Choroid plexus epithelial cell (primary cell): ENCODE data around the gene C6orf163.

Experiments used
- DNase-seq: peaks from one replicate; pipeline ENCODE4 v3.0.0-alpha.2; 2010; ENCODE audit warnings: low read depth
- H3K4me3 ChIP-seq: 2 replicates; pipeline ENCODE4 v1.5.1; 2011; ENCODE audit warnings: low read depth, mild to moderate bottlenecking, control low read depth, low read length, moderate library complexity
- TF ChIP-seq, protein P1 (sequence below): conservative IDR thresholded peaks from 2 replicates; pipeline ENCODE4 v1.5.1; 2011; ENCODE audit warnings: low read depth, mild to moderate bottlenecking, control low read depth, inconsistent platforms, low read length, moderate library complexity

The C6orf163 gene

DNA sequence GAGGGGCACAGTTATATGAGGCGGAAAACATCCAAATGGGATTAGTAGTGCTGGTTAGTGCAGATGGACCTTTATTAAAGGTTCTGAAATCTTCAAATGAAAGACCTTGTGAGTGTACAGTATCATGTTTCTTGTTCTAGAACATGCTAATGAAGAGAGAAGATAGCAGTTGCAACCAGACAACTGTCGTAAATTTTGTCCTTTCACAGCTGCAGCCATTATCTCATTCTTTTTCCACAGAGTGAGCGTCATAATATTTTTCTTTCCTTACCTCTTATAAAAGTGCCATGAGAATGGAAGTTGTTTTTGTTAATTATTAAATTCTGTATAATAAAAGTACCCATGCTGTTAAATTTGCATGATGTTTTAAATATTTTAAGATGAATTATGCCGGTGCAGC is 4.4 kb upstream of the C6orf163 start:
- TF ChIP-seq, protein P1, sequence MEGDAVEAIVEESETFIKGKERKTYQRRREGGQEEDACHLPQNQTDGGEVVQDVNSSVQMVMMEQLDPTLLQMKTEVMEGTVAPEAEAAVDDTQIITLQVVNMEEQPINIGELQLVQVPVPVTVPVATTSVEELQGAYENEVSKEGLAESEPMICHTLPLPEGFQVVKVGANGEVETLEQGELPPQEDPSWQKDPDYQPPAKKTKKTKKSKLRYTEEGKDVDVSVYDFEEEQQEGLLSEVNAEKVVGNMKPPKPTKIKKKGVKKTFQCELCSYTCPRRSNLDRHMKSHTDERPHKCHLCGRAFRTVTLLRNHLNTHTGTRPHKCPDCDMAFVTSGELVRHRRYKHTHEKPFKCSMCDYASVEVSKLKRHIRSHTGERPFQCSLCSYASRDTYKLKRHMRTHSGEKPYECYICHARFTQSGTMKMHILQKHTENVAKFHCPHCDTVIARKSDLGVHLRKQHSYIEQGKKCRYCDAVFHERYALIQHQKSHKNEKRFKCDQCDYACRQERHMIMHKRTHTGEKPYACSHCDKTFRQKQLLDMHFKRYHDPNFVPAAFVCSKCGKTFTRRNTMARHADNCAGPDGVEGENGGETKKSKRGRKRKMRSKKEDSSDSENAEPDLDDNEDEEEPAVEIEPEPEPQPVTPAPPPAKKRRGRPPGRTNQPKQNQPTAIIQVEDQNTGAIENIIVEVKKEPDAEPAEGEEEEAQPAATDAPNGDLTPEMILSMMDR = no peak
- no peak for DNase-seq
- H3K4me3 ChIP-seq = no peak overlapping the region

- DNase-seq = no peak
- H3K4me3 ChIP-seq = no peak overlapping the region
- TF ChIP-seq, protein P1 = no peak
Measured at GRCh38 chr6:87341158-87341557, 3.5 kb upstream of the C6orf163 start.

DNA sequence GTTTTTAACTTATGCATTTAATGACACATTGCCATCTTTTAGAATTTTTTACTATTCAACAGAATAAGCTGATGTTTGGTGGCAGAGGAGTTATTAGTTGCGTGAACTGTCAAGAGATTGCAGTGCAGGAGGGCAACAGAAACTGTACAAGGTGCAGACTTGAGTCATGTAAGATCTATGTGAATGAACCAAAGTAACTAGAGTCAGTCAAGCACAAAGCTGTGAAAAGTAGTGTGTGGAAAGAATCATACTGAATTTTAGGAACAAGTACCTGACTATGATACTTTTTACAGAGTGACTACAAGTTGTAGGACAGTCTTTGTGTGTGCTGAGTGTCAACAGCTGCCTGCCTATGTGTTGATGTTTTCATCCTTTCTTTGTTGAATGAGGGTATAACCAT is 2.7 kb upstream of the C6orf163 start:
- no peak overlapping the region for H3K4me3 ChIP-seq
- TF ChIP-seq, protein P1 = no peak
- DNase-seq = no peak

GRCh38 chr6:87342829-87343228 is 1.8 kb upstream of the C6orf163 start:
- DNase-seq = no peak
- no peak overlapping the region for H3K4me3 ChIP-seq
- TF ChIP-seq, protein P1 = no peak

DNA sequence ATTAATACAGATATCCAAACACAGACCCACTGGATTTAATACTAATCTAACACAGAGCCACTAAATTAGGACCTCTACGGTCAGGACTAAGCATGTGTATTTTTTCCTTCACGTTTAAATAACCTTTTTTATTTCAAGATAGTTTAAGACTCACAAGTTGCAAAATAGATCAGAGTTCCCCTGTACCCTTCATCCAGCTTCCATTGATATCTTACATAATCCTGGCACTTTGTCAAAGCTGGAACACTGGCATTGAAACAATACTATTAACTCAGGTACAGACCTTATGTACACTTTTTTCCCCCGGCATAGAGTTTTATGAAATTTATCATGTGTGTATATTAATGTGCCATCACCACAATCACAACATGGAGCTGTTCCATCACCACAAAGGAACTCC is 2.1 kb downstream of the C6orf163 start:
- DNase-seq = no peak
- no peak overlapping the region for H3K4me3 ChIP-seq

DNA sequence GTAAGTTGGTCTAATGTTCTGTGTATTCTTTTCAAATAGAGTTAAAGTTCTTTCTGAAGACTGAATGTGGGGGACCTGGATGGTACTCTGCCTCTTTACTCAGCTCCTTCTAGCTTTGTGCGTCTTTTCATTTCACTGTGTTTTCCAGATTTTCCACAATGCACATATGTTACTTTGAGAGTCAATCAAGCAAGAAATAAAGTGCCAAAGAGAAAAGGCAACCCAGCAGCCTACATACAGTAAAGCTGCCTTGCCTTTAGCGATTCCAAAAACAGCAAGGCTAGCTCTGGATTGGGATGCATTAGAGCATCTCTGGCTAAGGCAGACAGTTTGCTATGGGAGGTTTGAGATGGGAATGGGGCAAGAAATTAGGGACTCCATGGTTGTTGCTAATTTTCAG is 5.3 kb downstream of the C6orf163 start:
- TF ChIP-seq, protein P1 = no peak
- no peak for DNase-seq
- H3K4me3 ChIP-seq = no peak overlapping the region

More for the DNA sequence above, 2.1 kb downstream of the C6orf163 start:
- TF ChIP-seq, protein P1 = no peak

DNA sequence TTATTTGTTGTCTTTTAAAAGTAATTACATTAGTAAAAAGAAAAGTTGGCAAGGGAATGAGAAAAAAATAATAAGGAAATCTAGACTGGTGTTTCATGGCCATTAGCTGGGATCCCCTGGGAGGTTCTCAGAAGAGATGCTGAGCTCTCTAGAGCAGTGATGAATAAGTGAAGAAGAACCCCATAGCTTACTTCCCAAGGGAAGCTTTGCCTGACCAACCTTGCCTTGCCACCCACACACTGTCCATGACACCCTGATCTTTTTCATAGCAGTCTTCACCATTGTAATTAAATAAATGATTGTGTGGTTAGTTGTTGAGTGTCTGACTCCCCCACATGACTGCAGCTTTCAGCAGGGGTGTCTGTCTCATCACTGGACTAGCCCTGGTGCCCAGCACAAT is 5.9 kb downstream of the C6orf163 start:
- TF ChIP-seq, protein P1 = no peak
- H3K4me3 ChIP-seq = no peak overlapping the region
- DNase-seq = no peak
